CD14-positive monocyte (primary cell): ENCODE measurements around the gene ZFPM1. TPM values are rescaled to one million over a fixed set of nuclear protein-coding genes. Genes with fewer than 3 reads are reported as not detected.

Experiments used
- DNase-seq, 3 donors: peaks; one replicate each; pipeline ENCODE4 v3.0.0-alpha.2; 2011 to 2022
- H2AFZ ChIP-seq: 2 replicates; pipeline ENCODE4 v1.6.0; 2012; ENCODE audit warnings: mild to moderate bottlenecking, low read depth, low read length, inconsistent platforms; ENCODE audit not compliant: insufficient read depth, poor library complexity, severe bottlenecking
- H3K27ac ChIP-seq, 2 donors: 1 replicate in 1 of 2; 2 replicates in 1 of 2; pipeline ENCODE4 v1.5.1; 2012 to 2013; ENCODE audit warnings: low read length in 2 of 2, control low read depth in 1 of 2, inconsistent platforms in 1 of 2, low read depth in 1 of 2, mild to moderate bottlenecking in 1 of 2
- H3K27me3 ChIP-seq, 2 donors: one replicate each; pipeline versions ENCODE4 v1.6.0 to v1.6.1; 2011 to 2013; ENCODE audit warnings: low read length in 2 of 2; ENCODE audit not compliant: control insufficient read depth in 2 of 2, insufficient read depth in 2 of 2
- H3K36me3 ChIP-seq, 2 donors: replicated peaks in 1 of 2; 1 replicate in 1 of 2; 2 replicates in 1 of 2; pipeline versions ENCODE4 v1.5.1 to v1.6.1; 2012 to 2013; ENCODE audit warnings: low read length in 2 of 2, control low read depth in 1 of 2, inconsistent platforms in 1 of 2, mild to moderate bottlenecking in 1 of 2; ENCODE audit not compliant: insufficient read depth in 2 of 2, control insufficient read depth in 1 of 2
- H3K4me1 ChIP-seq, 2 donors: 1 replicate in 1 of 2; 2 replicates in 1 of 2; pipeline versions ENCODE4 v1.5.1 to v1.6.1; 2012 to 2013; ENCODE audit warnings: low read length in 2 of 2, control low read depth in 1 of 2, inconsistent platforms in 1 of 2, mild to moderate bottlenecking in 1 of 2, moderate library complexity in 1 of 2; ENCODE audit not compliant: insufficient read depth in 2 of 2, control insufficient read depth in 1 of 2
- H3K4me2 ChIP-seq: replicated peaks from 2 replicates; pipeline ENCODE3; 2012; ENCODE audit warnings: low read length, moderate library complexity, mild to moderate bottlenecking; ENCODE audit not compliant: poor library complexity, severe bottlenecking; ENCODE audit errors: extremely low read depth
- H3K4me3 ChIP-seq, 3 experiments: fragments of 200-600 bp in 1 of 3; sonication (generic) in 1 of 3; replicated peaks in 1 of 3; 1 replicate in 2 of 3; 2 replicates in 1 of 3; pipeline ENCODE4 v1.5.1; 2011 to 2013; ENCODE audit warnings: low read length in 3 of 3, mild to moderate bottlenecking in 3 of 3, control low read depth in 2 of 3, low read depth in 2 of 3, inconsistent platforms in 1 of 3, moderate library complexity in 1 of 3
- H3K79me2 ChIP-seq: 2 replicates; pipeline ENCODE4 v1.6.0; 2012; ENCODE audit warnings: mild to moderate bottlenecking, control low read depth, inconsistent platforms, low read length, moderate library complexity; ENCODE audit not compliant: insufficient read depth
- H3K9ac ChIP-seq: 2 replicates; pipeline ENCODE4 v1.6.0; 2017; ENCODE audit warnings: low read length, mild to moderate bottlenecking; ENCODE audit not compliant: insufficient read depth, poor library complexity, severe bottlenecking
- H3K9me3 ChIP-seq, 2 donors: replicated peaks in 1 of 2; 1 replicate in 1 of 2; 2 replicates in 1 of 2; pipeline versions ENCODE4 v1.5.1 to v1.6.1; 2012 to 2013; ENCODE audit warnings: low read length in 2 of 2, control low read depth in 1 of 2; ENCODE audit not compliant: control insufficient read depth in 1 of 2, insufficient read depth in 1 of 2
- H4K20me1 ChIP-seq: 2 replicates; pipeline ENCODE4 v1.6.0; 2012; ENCODE audit warnings: mild to moderate bottlenecking, low read length, control low read depth, moderate library complexity; ENCODE audit not compliant: insufficient read depth
- H3K27ac Mint-ChIP-seq, 7 donors: one replicate each; pipeline ENCODE4 v1.8.0; 2020; ENCODE audit warnings: mild to moderate bottlenecking in 7 of 7, mixed read lengths in 7 of 7, moderate library complexity in 6 of 7, inconsistent platforms in 2 of 7
- H3K27me3 Mint-ChIP-seq, 3 donors: one replicate each; pipeline ENCODE4 v1.8.0; 2021 to 2022; ENCODE audit warnings: low read depth in 3 of 3, mild to moderate bottlenecking in 3 of 3, mixed read lengths in 3 of 3, moderate library complexity in 3 of 3, inconsistent platforms in 1 of 3
- H3K36me3 Mint-ChIP-seq, 2 donors: one replicate each; pipeline ENCODE4 v1.8.0; 2020; ENCODE audit warnings: mixed read lengths in 2 of 2, inconsistent platforms in 1 of 2, mild to moderate bottlenecking in 1 of 2
- H3K4me1 Mint-ChIP-seq: one replicate; pipeline ENCODE4 v1.8.0; 2020; ENCODE audit warnings: mild to moderate bottlenecking, mixed read lengths
- H3K4me3 Mint-ChIP-seq, 2 donors: one replicate each; pipeline ENCODE4 v1.8.0; 2020; ENCODE audit warnings: mild to moderate bottlenecking in 2 of 2, mixed read lengths in 2 of 2, moderate library complexity in 1 of 2
- H3K9me3 Mint-ChIP-seq, 7 donors: one replicate each; pipeline ENCODE4 v1.8.0; 2020 to 2022; ENCODE audit warnings: mixed read lengths in 7 of 7, mild to moderate bottlenecking in 6 of 7, moderate library complexity in 6 of 7, inconsistent platforms in 2 of 7
- WGBS: methylation state at CpG from one replicate; pipeline ENCODE4 v1.1.5; 2013; ENCODE audit warnings: missing lambda C conversion rate; ENCODE audit not compliant: insufficient coverage; 5-methylcytosine and 5-hydroxymethylcytosine counted together
- intact Hi-C, 2 donors: fragments of 100-400 bp; cut with micrococcal nuclease; formaldehyde crosslinking; loops; one replicate each; pipeline versions ENCODE4 v1.15.0 to v1.15.1; 2023
- polyA plus RNA-seq, 3 donors: library from polyadenylated mRNA; depleted of rRNA in 1 of 3; unstranded in 2 of 3; stranded (reverse) in 1 of 3; fragments of 300-500 nt in 2 of 3; fragments of >200 nt in 1 of 3; fragmentation: Illumina TruSeq in 2 of 3; gene quantifications; 1 replicate in 2 of 3; 2 replicates in 1 of 3; pipeline ENCODE4 v1.2.3, GENCODE V29; 2012 to 2021
- TF ChIP-seq, protein P1 (sequence below): fragments of 200-600 bp; IDR thresholded peaks from one replicate; pipeline ENCODE4 v1.8.0; 2022; ENCODE audit warnings: antibody characterized with exemption, mild to moderate bottlenecking

Gene ZFPM1
- polyA plus RNA-seq, 3 donors = 0.04 to 0.19 (median 0.12) TPM

DNA sequence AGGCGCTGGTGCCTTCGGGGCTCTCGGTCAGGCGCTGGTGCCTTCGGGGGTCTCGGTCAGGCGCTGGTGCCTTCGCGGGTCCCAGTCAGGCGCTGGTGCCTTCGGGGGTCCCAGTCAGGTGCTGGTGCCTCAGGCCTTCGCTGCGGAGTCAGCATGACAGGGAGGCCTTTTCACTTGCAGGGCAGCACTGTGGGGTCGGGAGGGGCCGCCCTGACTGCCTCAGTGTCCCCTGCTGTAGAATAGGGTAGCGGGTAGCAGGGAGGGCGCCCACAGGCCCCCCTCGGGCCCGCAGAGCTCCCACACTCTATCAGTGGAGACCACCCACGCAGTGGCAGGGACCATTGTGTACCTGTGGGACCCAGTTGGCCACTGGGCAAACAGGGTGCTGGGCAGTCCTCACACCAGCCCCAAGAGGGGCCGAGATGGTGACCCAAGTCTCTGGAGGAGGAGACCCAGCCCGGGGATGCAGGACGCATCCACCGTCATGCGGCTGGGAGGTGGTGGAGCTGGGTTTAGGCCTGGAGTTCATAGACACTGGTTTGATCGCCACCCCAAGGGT lies 38.0 kb downstream of the ZFPM1 start:
- peaks cover 0 to 1% (median 1%) of the 10 kb centered on the region in 3 donors for H3K27me3 Mint-ChIP-seq
- Histone ChIP-seq H4K20me1 (no peaks in the 10 kb centered on the region), H3K4me1 (no peaks in the 10 kb centered on the region), H3K9me3 (no peaks in the 10 kb centered on the region), H3K9ac (no peak overlapping the region), H3K27ac (no peak overlapping the region), H3K4me2 (no peak overlapping the region), H3K4me3 (no peak overlapping the region), H3K79me2 (no peaks in the 10 kb centered on the region), H2AFZ (no peak overlapping the region), H3K27me3 (no peaks in the 10 kb centered on the region), H3K36me3 (no peaks in the 10 kb centered on the region)
- no peaks in the 10 kb centered on the region for H3K9me3 Mint-ChIP-seq
- TF ChIP-seq, protein P1, sequence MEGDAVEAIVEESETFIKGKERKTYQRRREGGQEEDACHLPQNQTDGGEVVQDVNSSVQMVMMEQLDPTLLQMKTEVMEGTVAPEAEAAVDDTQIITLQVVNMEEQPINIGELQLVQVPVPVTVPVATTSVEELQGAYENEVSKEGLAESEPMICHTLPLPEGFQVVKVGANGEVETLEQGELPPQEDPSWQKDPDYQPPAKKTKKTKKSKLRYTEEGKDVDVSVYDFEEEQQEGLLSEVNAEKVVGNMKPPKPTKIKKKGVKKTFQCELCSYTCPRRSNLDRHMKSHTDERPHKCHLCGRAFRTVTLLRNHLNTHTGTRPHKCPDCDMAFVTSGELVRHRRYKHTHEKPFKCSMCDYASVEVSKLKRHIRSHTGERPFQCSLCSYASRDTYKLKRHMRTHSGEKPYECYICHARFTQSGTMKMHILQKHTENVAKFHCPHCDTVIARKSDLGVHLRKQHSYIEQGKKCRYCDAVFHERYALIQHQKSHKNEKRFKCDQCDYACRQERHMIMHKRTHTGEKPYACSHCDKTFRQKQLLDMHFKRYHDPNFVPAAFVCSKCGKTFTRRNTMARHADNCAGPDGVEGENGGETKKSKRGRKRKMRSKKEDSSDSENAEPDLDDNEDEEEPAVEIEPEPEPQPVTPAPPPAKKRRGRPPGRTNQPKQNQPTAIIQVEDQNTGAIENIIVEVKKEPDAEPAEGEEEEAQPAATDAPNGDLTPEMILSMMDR = no peak
- no peak overlapping the region for H3K4me3 Mint-ChIP-seq
- no peak overlapping the region for H3K27ac Mint-ChIP-seq
- intact Hi-C loops = loop anchor here in 1 of 2 donors (10.0 kb wide), 1 partner anchor 116 kb away; no protein-coding TSS in a partner anchor
- WGBS = 94% methylated on average over 26 of the region's 26 CpGs
- DNase-seq = no peak
- H3K4me1 Mint-ChIP-seq = no peaks in the 10 kb centered on the region
- H3K36me3 Mint-ChIP-seq = no peaks in the 10 kb centered on the region

DNA sequence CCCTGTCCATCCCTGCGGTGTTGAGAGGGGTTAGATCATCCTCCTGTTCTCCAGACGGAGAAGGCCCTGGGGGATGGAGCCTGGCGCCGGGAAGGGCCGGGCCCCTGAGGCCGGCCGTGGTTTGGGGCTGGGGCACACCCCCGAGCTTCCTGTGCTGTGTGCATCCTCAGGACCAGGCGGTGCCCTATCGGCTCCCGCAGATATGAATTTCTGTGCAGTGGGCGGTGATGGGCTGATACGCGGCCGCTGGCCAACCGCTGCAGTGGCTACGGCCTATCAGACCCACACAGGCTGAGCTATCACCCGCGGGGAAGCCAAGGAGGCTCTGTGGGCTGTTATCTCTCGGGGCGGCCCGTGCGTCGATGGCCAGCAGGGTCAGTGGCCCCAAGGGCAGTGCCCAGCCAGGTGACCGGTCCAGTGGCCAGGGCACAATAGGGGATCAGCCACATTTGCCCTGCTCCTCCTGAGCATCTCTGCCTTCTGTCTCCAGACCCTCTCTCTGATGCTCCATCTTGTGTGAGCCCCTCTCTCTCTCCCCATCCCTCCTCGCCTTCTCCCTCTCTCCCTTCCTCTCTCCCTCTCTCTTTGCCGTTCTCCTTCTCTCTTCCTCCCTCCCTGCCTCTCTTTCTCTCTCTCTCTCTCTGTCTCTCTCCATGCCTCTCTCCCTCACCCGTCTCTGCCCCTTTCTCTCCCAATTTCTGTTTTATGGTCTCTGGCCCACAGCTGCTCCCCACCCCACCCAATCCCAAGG lies 38.7 kb downstream of the ZFPM1 start:
- Mint-ChIP-seq H3K27ac (no peak overlapping the region), H3K4me3 (no peak overlapping the region), H3K27me3 (peaks cover 0 to 1% (median 1%) of the 10 kb centered on the region in 3 donors), H3K4me1 (no peaks in the 10 kb centered on the region), H3K9me3 (no peaks in the 10 kb centered on the region), H3K36me3 (no peaks in the 10 kb centered on the region)
- WGBS = 86% methylated on average over 27 of the region's 28 CpGs
- Histone ChIP-seq H3K9ac (no peak overlapping the region), H3K36me3 (no peaks in the 10 kb centered on the region), H3K27me3 (no peaks in the 10 kb centered on the region), H2AFZ (no peak overlapping the region), H4K20me1 (no peaks in the 10 kb centered on the region), H3K4me3 (no peak overlapping the region), H3K9me3 (no peaks in the 10 kb centered on the region), H3K27ac (no peak overlapping the region), H3K4me2 (no peak overlapping the region), H3K79me2 (no peaks in the 10 kb centered on the region), H3K4me1 (no peaks in the 10 kb centered on the region)
- no peak for DNase-seq
- TF ChIP-seq, protein P1 = no peak
- intact Hi-C loops = loop anchor here in 1 of 2 donors (10.0 kb wide), 1 partner anchor 117 kb away; no protein-coding TSS in a partner anchor
